K562 (cell line): Measurements from ENCODE around the gene HOXA4. TPM values are rescaled to one million over a fixed set of nuclear protein-coding genes. Genes with fewer than 3 reads are reported as not detected.

Experiments
- CBX1 ChIP-seq: sonication (generic); IDR thresholded peaks from 2 replicates; pipeline ENCODE4 v1.6.1; 2016; ENCODE audit warnings: antibody characterized with exemption, low read depth, mild to moderate bottlenecking
- ILK ChIP-seq: fragments of 450-650 bp; IDR thresholded peaks from 2 replicates; pipeline ENCODE4 v1.6.1; 2016; ENCODE audit warnings: missing genetic modification characterization, low read depth, mild to moderate bottlenecking, missing compliant biosample characterization, moderate library complexity, borderline replicate concordance
- KDM2B ChIP-seq: fragments of 250-450 bp; sonication (Bioruptor Pico); IDR thresholded peaks from 2 replicates; pipeline ENCODE4 v1.8.0; 2021; ENCODE audit warnings: mild to moderate bottlenecking, moderate library complexity
- MAZ ChIP-seq, 2 experiments: fragments of 450-650 bp in 1 of 2; sonication (generic) in 1 of 2; formaldehyde crosslinking; IDR thresholded peaks in 1 of 2; conservative IDR thresholded peaks in 1 of 2; 2 replicates each; pipeline versions ENCODE4 v1.4.0 to v1.5.0; 2020; ENCODE audit warnings: mild to moderate bottlenecking in 1 of 2, missing genetic modification reagents in 1 of 2
- MCM7 ChIP-seq, 2 experiments: fragments of 450-650 bp; IDR thresholded peaks; 2 replicates each; pipeline ENCODE4 v1.6.1; 2016 to 2018
- PATZ1 ChIP-seq: fragments of 250-450 bp; sonication (Bioruptor Pico); IDR thresholded peaks from 2 replicates; pipeline ENCODE4 v1.5.0; 2020; ENCODE audit warnings: mild to moderate bottlenecking, borderline replicate concordance
- RB1 ChIP-seq: fragments of 450-650 bp; IDR thresholded peaks from 2 replicates; pipeline ENCODE4 v1.6.1; 2017; ENCODE audit warnings: low read depth, mild to moderate bottlenecking
- SMAD2 ChIP-seq: fragments of 150-350 bp; IDR thresholded peaks from 2 replicates; pipeline ENCODE4 v1.6.1; 2014; ENCODE audit warnings: low read depth, mild to moderate bottlenecking, low read length
- SMARCC2 ChIP-seq: fragments of 450-650 bp; IDR thresholded peaks from 2 replicates; pipeline ENCODE4 v1.6.1; 2017; ENCODE audit warnings: antibody characterized with exemption, moderate library complexity, mild to moderate bottlenecking, low read depth
- ZKSCAN8 ChIP-seq: fragments of 200-800 bp; sonication (Bioruptor generic); IDR thresholded peaks from 2 replicates; pipeline ENCODE4 v1.6.1; 2016; ENCODE audit warnings: missing genetic modification characterization, missing compliant biosample characterization
- ZNF766 ChIP-seq: fragments of 200-800 bp; sonication (Bioruptor generic); conservative IDR thresholded peaks from 2 replicates; pipeline ENCODE4 v1.6.1; 2016; ENCODE audit warnings: missing genetic modification characterization, missing compliant biosample characterization
- polyA plus RNA-seq, 8 experiments: library from polyadenylated mRNA; depleted of rRNA in 4 of 8; stranded (reverse) in 5 of 8; unstranded in 3 of 8; fragments of >200 nt; fragmentation: Nextera tagmentation in 2 of 8; fragmentation: Illumina TruSeq in 1 of 8; extraction: Ambion mirVana in 2 of 8; extraction: Trizol in 1 of 8; gene quantifications; 2 replicates each; pipeline versions ENCODE4 v1.2.1 to v1.2.3, GENCODE V29; 2011 to 2014; ENCODE audit warnings: inconsistent platforms in 1 of 8, missing spikeins in 1 of 8
- total RNA-seq, 7 experiments: library from RNA; depleted of rRNA in 6 of 7; stranded (reverse); fragments of >200 nt in 6 of 7; fragmentation: Illumina TruSeq in 2 of 7; extraction: Trizol in 2 of 7; gene quantifications; 2 replicates each; pipeline versions ENCODE4 v1.2.1 to v1.2.3, GENCODE V29; 2011 to 2021; ENCODE audit warnings: low replicate concordance in 1 of 7
- TF ChIP-seq, protein P1 (sequence below): fragments of 250-450 bp; sonication (Bioruptor Pico); IDR thresholded peaks from 2 replicates; pipeline ENCODE4 v1.5.0; 2021; ENCODE audit warnings: mild to moderate bottlenecking, moderate library complexity
- TF ChIP-seq, protein P2 (sequence below): fragments of 250-450 bp; sonication (Bioruptor Pico); IDR thresholded peaks from 2 replicates; pipeline ENCODE4 v1.4.0; 2020; ENCODE audit warnings: borderline replicate concordance
- TF ChIP-seq, protein P3 (sequence below): fragments of 200-800 bp; sonication (Bioruptor generic); IDR thresholded peaks from 2 replicates; pipeline ENCODE4 v1.6.1; 2017; ENCODE audit warnings: missing genetic modification characterization, missing compliant biosample characterization
- TF ChIP-seq, protein P4 (sequence below): sonication (generic); formaldehyde crosslinking; IDR thresholded peaks from 2 replicates; pipeline ENCODE4 v1.8.0; 2022; ENCODE audit warnings: mild to moderate bottlenecking, missing genetic modification reagents, borderline replicate concordance

The HOXA4 gene
- total and polyA plus RNA-seq, 9 of the 15 experiments (the other 6 are each of a cell fraction or from before 2014, with no cell fraction given) = not detected

- TF ChIP-seq, protein P1, sequence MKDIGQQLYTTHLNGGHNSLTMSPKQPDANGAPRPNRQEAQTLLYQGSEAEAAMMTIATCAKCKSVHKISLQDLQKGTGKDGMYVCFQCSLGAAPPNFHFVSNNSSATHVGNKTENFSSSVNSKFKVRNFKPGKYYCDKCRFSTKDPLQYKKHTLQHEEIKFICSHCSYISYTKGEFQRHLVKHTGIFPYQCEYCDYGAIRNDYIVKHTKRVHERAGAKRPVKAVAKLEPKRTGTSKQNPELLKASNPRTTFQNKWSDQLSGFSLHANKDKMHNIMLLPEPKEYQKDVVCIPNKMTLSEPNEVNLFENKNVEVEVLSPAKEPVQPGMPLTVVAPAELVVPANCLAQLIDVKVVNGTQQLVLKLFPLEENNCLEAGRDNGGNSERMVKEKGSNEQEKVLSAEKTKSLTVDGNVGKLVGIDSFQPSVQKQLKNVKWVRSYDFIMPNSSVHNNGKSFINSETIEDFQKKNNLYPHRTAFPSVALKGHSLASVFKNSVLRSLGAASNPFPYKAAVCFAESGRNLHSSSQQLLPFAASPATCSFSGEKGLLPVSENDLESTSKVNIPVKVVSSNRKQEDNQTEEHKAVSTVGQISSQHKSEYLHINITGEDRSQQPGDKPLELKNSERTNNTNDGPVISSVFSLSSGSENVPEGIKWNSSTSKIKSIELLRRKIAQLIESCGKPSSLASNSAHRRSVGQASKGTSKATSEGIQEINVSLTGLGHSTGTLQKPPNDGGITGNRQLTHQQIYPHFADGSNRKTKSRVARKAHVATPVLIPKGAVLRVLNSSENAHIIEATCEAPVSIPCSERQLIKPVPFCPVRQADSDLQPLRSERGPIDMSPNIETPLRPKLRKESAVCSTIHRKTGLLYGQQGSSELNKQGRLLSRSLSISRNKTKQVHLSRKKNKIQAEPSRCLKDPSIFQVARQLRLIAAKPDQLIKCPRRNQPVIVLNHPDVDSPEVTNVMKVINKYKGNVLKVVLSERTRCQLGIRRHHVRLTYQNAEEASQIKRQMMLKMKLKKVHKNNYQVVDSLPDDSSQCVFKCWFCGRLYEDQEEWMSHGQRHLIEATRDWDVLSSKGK (CRISPR knock-in tag) = no peak
- TF ChIP-seq SMARCC2 (no peak), KDM2B (CRISPR knock-in tag) (no peak), PATZ1 (no peak), ILK (tag) (no peak), MCM7 (IDR thresholded peaks at IDR 0.05) (no peak), ZKSCAN8 (CRISPR knock-in tag) (no peak), CBX1 (0 out of 2 replicates have a peak, but pooled peaks have one; percentile 20), MAZ (CRISPR knock-in tag; conservative IDR thresholded peaks at IDR 0.05 in 1 of 2, IDR thresholded peaks at IDR 0.05 in 1 of 2) (peak; percentile 14 to 26; a peak in 1 of 4 replicates), ZNF766 (CRISPR knock-in tag) (0 out of 2 replicates have a peak, but pooled peaks have one; percentile 18), SMAD2 (no peak), RB1 (peak; percentile 88)
- TF ChIP-seq, protein P2, sequence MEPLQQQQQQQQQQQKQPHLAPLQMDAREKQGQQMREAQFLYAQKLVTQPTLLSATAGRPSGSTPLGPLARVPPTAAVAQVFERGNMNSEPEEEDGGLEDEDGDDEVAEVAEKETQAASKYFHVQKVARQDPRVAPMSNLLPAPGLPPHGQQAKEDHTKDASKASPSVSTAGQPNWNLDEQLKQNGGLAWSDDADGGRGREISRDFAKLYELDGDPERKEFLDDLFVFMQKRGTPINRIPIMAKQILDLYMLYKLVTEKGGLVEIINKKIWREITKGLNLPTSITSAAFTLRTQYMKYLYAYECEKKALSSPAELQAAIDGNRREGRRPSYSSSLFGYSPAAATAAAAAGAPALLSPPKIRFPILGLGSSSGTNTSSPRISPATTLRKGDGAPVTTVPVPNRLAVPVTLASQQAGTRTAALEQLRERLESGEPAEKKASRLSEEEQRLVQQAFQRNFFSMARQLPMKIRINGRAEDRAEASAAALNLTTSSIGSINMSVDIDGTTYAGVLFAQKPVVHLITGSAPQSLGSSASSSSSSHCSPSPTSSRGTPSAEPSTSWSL (CRISPR knock-in tag) = 0 out of 2 replicates have a peak, but pooled peaks have one; percentile 18
- TF ChIP-seq, protein P3, sequence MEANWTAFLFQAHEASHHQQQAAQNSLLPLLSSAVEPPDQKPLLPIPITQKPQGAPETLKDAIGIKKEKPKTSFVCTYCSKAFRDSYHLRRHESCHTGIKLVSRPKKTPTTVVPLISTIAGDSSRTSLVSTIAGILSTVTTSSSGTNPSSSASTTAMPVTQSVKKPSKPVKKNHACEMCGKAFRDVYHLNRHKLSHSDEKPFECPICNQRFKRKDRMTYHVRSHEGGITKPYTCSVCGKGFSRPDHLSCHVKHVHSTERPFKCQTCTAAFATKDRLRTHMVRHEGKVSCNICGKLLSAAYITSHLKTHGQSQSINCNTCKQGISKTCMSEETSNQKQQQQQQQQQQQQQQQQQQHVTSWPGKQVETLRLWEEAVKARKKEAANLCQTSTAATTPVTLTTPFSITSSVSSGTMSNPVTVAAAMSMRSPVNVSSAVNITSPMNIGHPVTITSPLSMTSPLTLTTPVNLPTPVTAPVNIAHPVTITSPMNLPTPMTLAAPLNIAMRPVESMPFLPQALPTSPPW (CRISPR knock-in tag) = 0 out of 2 replicates have a peak, but pooled peaks have one; percentile 13
- TF ChIP-seq, protein P4, sequence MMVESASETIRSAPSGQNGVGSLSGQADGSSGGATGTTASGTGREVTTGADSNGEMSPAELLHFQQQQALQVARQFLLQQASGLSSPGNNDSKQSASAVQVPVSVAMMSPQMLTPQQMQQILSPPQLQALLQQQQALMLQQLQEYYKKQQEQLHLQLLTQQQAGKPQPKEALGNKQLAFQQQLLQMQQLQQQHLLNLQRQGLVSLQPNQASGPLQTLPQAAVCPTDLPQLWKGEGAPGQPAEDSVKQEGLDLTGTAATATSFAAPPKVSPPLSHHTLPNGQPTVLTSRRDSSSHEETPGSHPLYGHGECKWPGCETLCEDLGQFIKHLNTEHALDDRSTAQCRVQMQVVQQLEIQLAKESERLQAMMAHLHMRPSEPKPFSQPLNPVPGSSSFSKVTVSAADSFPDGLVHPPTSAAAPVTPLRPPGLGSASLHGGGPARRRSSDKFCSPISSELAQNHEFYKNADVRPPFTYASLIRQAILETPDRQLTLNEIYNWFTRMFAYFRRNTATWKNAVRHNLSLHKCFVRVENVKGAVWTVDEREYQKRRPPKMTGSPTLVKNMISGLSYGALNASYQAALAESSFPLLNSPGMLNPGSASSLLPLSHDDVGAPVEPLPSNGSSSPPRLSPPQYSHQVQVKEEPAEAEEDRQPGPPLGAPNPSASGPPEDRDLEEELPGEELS = no peak
Measured at GRCh38 chr7:27160546-27161213, 30.1 kb upstream of the HOXA4 start (continued).
